Raji (cell line): Measurements from ENCODE around the gene QRFP.

Source experiments
- POLR2A ChIP-seq: IDR thresholded peaks from 2 replicates; pipeline ENCODE4 v1.6.1; 2011; ENCODE audit warnings: low read depth, low read length, control low read depth; ENCODE audit not compliant: insufficient read depth

Gene QRFP

GRCh38 chr9:130903194-130904069 lies 6.8 kb upstream of the QRFP start:
- no peak for TF ChIP-seq POLR2A

DNA sequence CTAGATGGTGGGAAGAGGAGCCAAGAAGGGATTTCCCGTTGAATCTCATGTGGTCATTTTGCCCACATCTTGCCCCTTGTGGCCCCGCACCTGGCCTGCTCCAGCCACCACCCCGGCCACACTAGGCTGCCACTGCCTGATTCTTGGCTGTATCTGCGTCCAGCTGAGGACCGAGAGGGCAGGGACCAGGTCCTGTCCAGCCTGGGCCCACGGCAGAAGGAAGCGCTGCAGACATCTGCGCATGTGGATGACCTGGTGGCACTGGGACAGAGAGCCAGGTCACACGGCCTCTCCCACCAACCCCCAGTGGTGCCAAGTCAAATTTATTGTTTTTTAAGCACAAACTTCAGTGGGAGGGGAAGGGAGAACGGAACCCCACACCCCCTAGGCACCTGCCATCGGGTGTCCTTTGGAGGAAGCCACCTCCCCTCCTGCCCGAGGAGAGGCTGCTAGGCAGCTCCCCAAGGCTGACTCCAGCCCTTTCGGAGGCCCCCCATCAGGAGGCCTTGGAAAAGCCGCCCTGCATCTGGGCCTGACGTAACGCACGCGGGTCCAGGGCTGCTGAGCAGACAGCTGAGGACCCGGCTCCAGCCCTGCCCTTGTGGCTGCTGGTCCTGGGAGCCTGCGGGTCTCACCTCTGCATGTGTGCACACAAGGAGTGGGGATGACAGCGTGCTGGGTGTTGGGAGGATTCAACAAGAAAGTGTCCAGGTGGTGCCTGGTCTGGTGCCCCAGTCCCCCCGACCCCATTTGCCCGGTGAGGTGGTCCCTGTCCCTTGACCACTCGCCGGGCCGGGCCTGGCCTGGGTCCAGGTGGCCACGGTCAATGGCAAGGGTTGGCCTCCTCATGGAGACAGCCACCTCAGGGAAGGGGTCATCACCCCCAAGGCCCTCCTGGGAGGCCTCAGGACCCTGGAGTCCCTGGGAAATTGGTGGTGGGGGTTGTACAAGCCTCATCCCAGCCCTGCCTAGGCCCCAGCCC lies 5.9 kb upstream of the QRFP start:
- TF ChIP-seq POLR2A, result no peak

GRCh38 chr9:130901498-130902203 lies 5.0 kb upstream of the QRFP start:
- no peak for TF ChIP-seq POLR2A

DNA sequence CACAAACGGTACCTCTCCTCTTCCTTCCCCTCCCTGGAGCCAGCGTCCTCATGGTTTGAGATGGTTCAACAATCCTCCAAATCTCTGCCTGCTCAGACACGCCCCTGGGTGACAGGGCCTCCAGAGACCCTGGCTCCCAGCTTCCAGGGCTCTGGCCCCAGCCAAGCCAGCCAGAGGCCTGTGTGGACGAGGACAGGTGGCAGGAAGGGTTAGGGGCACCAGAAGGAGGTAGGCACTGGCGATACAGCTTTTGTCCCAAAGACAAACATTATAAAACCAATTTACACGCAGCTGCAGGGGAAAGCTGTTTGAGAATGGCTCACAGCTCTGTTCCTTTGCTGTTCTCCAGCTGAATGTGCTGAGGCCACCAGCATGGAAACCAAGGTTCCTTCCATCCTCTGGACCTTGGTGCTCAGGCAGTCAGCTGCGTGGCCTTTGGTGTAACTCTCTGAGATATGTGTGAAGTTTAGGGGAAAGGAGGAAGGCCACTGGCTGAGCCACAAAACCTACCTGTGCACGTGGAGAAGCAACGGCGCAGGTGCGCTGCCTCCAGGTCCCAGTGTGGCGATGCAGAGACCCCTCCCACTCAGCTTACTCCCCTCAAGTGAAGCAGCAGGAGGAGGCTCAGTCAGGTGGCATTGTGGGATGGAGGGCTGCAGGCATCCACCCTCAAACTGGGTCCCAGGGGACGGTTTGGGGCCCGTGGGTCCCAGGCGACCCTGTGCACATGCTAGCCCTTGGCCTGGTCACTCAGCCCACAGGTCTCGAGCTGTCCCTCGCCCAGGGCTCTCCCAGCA lies 4.3 kb upstream of the QRFP start:
- no peak for TF ChIP-seq POLR2A

DNA sequence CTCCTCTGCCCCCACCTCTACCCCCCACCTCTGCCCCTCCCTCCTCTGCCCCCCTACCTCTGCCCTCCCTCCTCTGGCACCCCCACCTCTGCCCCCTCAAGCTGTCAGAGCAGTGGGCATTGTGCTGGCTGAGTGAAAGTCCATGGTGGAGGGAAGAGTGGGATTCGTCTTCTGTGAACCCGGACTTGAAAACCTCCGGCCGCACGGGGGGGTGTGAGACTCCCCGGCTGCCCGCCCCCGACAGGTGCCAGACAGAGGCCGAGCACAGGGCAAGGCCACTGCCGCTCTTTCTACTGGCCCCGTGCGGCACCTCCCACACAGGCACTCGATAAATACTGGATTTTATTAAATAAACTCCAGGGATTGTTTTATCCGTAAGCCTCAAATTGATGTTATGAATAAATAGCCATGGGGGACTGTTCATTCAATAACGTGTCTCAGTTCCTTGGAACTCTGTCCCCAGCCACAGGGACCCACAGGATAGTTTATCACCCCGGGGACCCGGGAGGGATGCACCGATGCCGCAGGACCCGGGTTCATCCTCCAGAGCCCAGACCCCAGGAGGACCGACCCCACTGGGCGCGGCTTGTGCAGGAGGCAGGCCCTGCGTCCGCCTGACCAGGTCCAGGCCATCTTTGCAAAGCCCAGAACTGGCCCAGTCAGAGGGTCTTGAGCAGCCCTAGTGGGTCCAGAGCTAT lies 2.6 kb upstream of the QRFP start:
- no peak for TF ChIP-seq POLR2A

DNA sequence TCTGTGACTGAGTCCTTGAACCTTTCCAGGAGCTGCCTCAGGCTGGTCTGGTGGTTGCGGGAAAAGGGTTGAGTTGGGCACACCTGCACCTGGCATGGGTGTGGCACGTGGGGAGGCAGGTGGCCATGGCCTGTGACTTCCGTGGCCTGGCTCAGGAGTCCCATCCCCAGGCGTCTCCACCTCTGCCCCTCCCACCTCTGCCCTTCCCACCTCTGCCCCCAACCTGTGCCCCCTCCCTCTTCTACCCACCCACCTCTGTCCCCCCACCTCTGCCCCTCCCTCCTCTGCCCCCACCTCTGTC lies 1.9 kb upstream of the QRFP start:
- no peak for TF ChIP-seq POLR2A

DNA sequence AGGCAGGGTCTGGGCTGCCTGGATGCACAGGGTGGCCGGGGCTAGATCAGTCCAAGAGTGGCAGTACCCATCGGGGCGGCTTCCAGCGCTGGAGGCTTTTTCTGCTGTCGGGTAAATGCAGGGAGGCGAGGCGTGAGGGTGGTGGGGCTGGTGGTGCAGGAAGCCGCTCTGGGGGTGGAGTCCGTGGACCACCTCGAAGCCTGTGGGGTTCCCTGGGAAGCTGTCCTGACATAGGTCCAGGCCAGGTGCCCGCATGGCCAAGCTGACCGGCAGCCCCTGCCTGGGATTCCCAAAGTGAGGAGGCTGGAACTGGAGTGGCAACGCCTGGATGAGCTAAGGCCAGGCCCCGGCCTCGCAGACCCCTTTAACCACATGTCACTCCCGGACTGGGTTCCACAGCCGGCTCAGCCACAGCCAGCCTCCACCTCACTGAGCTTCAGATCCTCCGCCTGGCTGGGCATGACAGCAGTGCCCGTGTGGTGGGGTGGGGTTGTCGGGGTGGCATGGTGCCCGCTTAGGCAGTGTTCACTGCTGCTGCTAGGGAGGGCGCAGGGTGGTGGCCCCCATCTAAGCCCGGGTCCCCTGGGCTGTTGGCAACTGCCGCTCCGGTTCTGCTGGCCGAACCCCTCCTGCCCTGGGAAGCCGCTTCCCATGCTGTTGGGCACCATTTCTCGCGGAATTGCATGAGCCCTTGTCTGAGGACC lies 1.4 kb upstream of the QRFP start:
- TF ChIP-seq POLR2A, result no peak

DNA sequence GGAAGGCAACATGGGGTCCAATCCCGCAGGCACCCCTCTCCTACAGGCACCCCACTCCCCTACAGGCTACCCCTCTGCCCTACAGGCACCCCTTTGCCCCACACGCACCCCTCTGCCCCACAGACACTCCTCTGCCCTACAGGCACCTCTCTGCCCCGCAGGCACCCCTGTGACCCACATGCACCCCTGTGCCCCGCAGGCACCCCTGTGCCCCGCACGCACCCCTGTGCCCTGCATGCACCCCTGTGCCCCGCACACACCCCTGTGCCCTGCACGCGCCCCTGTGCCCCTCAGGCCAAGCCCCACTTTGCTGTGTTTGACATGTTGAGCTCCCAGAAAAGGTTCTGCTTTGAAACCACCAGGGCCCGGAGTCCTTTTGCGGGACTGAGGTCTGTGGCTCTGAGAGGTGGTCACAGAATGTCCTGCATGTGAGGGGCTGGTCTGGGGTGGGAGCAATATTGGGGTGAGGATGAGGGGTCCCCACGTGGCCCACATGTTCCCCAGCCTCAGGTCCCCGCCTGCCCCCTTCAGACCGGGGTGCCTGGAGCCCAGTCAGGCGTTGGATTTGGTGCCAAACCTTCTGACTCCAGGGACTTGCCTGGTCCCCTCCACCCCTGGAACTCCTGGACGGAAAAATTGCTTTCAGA lies 616 bp upstream of the QRFP start:
- TF ChIP-seq POLR2A, result no peak

- TF ChIP-seq POLR2A, result no peak
Measured at GRCh38 chr9:130895481-130896232, 955 bp downstream of the QRFP start.

- no peak for TF ChIP-seq POLR2A
Measured at GRCh38 chr9:130895038-130895437, 1.6 kb downstream of the QRFP start.

DNA sequence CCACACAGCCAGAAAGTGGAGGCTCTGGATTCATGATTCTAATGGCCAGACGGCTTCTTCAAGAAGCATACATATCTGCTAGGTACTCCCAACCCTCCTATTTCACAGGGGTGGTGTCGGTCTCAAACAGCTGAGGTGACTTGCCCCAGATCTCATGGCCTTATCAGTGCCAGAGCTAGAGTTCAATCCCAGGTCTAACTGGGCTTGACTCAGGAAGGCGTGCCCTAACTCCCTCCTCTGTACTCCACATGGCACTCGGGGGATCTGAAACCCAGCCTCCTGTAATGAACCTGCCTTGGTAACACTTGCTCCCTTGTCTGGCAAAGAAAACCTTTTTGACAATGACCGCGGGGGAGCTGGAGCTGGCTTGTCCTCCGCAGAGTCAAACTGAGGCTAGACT lies 2.1 kb downstream of the QRFP start:
- TF ChIP-seq POLR2A, result no peak
